Right renal pelvis (tissue), 4 donors: ENCODE results near the gene GRHL1. TPM values are rescaled to one million over a fixed set of nuclear protein-coding genes. Genes with fewer than 3 reads are reported as not detected.

Source experiments
- DNase-seq, 4 donors: peaks; one replicate each; pipeline ENCODE4 v3.0.0-alpha.2; 2013; ENCODE audit warnings: low read depth in 4 of 4, low spot score in 3 of 4, missing footprints in 1 of 4
- polyA plus RNA-seq, 4 donors: library from polyadenylated mRNA; unstranded; fragments of 120-200 nt; gene quantifications; one replicate each; pipeline ENCODE4 v1.2.1, GENCODE V29; 2013; ENCODE audit not compliant: insufficient read length in 4 of 4

The GRHL1 gene
- polyA plus RNA-seq, 4 donors, result 5.0 to 8.1 (median 5.6) TPM

DNA sequence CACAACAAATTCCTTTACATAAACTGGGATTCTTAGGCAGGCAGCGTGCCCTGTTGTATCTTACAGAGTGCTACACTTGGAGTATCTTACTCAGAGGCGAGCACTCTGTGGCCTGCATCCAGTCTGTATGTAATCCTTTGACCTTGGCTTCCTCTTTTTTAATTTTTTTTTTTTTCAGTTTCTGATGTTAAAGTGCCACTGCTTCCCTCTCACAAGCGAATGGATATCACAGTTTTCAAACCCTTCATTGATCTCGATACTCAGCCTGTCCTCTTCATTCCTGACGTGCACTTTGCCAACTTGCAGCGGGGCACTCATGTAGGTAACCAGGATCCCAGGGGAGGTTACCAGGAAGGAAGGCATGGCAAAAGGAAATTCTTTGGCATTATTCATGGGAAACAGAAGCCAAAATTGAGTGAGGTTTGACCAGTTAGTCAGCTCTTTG is 40.4 kb downstream of the GRHL1 start:
- no peak for DNase-seq

DNA sequence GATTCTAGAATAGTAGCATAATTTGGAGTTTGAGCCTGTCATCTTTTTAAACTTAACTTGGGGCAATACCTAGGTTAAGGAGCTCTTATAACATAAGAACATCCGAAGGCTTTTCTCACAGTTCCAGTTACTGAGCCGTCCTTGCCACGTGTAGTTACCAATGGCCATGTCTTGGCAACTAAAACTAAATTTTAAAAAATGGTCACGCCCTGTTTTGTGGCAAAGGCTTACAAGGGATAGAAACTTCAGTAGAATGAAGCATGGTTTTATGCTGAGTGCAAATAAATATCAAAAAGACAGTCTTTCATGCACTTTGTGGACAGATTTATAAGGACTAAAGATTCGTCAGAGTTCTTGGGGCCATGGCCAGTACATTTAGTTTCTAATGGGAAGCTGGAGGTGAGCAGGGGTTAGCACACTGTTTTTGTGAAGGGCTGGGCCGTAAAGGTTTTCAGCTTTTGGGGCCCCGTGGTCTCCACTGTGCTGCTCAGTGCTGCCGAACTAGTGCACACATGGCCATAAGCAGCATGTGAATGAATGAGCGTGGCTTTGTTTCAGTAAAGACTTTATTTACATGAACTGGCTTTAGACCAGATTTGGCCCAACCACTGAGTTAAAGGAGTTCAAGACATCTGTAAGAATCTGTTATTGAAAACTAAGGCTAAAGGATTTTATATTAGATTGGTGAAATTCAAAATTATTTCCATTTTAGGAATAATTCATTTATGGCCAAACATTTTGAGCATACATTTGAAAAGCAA is 41.1 kb downstream of the GRHL1 start:
- no peak for DNase-seq

DNA sequence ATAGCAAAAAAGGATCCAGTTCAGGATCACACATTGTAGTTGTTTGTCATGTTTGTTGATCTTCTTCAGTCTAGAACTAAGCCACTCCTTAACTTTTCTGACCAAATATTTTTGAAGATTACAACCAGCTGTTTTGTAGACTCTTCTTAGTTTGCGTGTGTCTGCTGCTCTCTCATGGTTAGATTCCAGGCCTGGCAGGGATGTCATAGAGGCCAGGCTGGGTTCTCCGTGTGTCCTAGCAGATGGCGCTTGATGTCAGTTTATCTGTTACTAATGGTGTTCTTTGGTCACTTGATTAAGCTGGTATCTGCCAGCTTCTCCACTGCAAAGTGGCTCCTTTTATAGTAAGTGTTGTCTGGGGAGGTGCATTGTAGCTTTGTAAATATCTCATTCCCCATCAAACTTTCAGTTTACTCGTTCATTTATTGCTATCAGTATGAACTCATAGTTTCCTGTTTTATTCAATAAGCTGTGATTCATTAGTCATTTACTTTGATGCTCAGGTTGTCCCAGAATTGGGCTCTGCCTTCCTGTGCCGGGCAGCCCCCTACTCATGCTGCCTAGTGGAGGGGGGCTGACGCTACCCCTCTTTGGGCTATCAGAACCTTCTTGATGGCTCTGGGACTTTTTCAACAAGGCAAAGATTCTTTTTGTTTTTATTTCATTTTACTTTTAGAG is 42.1 kb downstream of the GRHL1 start:
- no peak for DNase-seq

DNA sequence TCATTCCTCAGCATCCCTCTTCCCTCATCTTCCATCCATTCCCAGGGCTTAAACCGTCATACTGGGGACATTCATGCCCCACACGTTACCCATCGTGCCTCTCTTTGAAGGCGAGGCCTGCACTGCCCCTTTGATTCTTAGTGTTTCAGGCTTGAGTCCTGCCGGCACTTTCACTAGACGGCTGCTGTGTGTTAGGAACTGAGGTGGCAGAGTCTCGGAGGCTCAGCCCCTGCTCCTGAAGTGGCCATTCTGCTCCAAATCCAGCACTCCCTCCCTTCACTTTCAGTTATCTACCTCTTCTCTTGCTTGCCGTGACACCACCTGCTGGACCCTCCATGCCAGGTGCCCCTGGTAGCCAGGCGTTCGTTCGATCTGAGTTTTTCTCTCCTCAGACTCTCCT is 43.0 kb downstream of the GRHL1 start:
- no peak for DNase-seq

DNA sequence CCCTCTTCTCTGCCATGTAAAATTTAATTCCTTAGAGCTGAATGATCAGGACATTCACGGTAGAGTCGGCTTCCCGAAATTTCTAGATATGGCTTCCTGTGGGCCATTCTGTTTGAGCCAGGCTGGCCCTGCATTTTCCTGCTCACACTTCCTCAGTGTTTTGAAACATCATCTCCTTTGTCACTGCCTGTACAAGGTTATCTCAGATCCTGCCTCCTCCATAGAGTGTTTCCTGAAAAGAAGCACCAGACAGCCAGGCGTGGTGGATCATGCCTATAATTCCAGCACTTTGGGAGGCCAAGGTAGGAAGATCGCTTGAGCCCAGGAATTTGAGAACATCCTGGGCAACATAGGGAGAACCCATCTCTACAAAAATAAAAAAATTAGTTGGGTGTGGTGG is 43.6 kb downstream of the GRHL1 start:
- DNase-seq, result no peak

DNA sequence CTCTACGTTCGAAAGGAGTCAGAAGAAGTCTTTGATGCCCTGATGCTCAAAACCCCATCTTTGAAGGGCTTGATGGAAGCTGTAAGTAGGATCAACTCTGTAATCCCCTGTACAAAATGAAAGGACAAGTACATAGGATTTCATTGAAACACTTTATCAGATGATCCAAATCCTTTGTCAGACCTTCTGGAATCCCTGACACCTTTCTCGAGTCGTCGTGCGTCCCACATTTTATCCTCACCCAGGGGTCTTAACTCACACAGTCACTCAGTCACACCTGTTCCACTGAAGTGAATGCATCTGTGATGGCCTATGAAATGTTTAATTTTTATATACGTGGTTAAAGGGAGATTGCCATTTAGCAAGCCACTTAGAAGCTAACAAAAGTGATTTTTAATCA is 44.8 kb downstream of the GRHL1 start:
- no peak for DNase-seq

DNA sequence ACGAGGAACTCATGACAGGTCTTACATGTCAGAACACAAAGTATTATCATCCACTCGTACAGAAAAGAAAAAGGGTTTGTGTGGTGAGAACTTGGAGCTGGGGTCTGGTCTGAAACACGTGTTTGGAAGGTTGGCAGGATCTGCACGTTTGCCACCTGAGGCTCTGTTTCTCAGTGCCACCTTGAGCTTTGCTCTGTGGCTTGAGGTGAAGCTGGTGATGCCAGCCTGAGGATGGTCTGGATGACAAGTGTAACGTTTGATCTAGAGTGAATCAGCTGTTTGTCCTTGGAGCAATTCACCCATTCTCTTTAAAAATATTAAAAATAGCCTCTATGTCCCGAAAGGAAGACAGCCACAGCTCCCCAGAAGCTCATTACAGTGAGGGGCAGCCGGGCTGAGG is 46.4 kb downstream of the GRHL1 start:
- no peak for DNase-seq

DNA sequence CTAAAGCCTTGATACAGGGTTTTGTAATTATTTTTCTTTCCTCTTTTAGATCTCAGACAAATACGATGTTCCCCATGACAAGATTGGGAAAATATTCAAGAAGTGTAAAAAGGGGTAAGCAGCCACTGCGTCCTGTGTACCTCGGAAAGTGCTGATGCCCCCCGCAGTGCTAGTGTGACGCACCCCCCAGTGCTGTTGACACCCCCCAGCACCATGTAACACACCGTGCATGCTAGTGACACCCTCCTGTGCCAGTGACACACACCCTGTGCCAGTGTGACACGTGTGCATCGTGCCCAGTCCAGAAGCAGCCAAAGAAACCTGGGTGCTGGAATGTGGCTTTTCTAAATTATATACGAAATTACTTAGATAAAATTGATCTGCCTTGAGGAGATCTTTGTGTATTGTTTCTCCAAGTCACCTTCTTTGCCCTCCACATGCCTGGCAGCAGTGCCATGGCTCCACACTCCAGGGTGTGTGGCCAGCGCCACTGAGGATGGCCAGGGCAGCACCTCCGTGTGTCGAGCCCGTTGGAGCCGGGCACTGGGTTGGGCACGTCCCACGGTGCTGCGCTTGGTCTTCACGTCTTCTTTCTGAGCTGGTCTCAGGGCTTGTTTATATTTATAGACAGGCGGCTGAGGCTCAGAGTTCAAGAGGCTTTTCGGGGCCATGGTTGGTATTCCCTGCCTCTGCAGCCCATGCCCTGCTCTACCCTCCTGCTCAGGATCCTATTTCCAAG is 47.6 kb downstream of the GRHL1 start:
- DNase-seq, result no peak

DNA sequence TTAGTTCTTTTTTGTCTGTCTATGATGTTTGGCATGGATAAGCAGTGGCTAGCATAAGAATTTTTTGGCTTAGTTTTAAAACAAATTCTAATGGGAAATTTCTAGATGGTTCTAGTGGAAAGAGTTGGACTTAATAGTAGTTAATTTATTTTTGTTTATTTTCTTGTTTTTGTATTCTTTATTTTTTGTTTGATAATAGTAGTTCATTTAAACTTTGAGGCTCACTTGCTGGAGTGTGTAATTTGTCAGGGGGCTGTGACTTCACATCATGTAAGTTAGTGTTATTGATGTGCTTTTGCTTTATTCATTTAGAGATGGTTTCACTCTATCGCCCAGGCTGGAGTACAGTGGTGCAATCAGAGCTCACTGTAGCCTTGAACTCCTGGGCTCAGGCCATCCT is 48.2 kb downstream of the GRHL1 start:
- no peak for DNase-seq

DNA sequence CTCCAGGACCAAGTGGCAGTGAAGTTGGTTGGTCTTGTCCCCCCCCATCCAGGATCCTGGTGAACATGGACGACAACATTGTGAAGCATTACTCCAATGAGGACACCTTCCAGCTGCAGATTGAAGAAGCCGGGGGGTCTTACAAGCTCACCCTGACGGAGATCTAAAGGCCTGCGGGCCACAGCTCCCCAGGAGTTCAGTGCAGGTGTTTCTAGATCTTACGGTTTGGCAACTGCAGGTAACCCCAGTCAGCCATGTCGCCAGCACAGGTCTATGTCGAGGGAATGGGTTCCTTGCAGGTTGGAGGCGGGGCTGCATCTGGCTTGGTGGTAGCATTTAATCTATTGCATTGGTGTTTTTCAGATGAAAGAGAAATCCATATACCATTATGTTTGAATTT is 49.0 kb downstream of the GRHL1 start:
- no peak for DNase-seq

DNA sequence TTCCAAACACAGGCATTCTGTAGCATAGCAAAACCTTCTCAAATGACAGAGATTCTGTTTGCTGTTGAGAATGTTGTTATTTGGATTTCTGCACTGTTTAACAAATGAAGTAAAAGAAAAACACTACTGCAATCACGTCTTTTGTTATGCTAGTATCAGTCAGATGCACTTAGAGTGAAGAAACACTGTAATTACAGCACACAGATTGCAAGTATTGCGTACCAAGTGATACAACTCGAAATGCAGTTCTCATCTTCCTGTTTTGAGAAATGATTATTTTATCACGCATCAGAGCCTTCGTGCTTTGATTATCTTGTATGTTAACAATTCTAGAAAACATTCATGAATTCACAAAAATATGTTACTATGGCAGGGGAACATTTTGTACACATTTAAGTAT is 50.1 kb downstream of the GRHL1 start:
- DNase-seq, result no peak

DNA sequence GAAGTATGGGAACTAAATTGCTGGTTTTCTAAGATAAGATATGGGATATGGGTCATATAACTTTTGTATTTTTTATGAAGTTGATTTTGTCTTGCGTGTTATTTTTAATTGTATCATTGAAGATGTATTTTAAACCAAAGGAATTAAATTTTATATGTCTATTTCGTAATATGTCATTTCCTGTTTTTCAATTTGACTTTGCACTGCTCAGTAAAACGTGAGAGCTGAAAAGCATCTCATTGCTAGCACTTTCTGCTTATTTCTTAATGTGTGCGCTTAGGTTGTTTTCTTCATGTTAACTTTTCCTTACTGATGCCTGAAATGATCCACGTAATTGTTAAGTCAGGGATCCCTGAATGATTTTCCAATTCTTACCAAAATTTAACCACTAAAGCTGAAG is 50.6 kb downstream of the GRHL1 start:
- no peak for DNase-seq

DNA sequence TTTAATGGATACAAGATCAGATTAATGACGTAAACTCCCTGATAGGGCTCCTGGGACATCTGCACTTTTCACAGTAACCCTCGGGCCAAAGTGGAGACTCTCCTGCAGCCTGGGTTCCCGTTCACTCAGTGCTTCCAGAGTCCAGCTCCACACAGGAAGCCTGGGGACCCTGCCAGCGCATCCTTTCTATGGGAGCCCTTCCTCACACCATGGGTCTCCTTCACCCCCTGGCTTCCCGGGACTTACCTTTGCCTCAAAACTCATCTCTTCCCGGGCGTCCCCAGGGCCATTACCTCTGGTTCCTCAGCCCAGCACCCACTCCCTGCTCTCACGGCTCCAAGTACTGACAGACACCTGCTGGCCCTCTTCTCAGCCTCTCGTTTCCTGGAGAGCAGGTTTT is 51.2 kb downstream of the GRHL1 start:
- no peak for DNase-seq

DNA sequence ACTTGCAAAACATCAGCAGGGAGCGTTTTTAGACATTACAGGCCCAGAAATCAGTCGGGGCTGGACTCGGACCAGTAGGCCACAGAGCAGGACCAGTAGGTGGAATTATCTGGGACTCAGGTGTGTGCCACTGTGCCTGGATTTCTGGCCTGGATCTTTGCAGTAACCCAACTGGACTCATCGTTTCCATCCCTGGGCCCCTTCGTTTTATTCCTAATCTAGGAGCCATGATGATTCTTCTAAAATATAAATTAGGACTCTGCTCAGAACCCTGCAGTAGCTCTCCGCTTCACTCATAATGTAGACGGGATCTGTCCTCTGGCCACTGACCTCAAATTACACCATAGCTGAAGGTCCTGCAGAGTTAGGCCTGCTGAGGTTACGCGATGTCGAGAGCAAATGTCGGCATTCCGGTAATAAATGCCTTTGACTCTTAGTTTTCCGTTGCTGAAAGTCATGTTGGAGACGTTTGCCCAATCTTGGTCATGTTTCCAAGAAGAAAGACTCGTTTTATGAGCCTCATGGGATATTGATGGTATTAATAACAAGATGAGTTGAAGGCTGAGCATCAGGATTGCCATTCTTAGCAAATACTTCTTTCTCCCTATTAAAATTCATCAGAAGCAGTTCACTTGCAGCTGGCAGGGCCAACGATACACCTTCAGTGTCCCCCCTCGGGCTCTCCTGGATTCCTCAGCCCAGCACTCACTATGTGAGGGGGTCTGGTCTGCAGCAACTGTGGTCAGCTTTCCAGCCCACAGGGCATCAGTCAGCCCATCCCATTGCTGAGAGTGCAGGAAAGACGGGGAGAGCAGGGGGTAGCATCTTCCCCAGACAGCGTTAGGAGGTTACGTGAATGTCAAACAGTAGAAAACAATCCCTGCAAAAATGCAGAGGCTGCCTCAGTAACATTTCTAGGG is 52.0 kb downstream of the GRHL1 start:
- no peak for DNase-seq

DNA sequence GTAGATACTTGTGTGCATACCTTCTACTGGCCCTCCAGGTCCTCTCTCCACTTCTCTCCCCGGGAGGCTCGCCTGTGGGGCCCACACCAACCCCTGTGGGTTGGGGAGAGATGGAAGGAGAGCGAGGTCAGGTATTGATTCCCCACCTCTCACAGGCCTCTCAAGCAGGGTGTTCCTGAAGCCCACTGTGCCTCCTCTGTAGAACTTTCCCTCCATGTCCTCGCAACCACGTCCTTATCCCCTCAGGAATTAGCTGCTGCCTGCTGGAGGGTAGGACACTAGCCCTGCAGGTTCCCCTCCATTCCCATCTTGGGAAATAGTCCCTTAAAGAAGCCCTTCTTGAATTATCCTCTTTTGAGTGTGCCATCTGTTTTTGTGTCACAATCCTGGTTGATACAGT is 52.9 kb downstream of the GRHL1 start:
- no peak for DNase-seq

DNA sequence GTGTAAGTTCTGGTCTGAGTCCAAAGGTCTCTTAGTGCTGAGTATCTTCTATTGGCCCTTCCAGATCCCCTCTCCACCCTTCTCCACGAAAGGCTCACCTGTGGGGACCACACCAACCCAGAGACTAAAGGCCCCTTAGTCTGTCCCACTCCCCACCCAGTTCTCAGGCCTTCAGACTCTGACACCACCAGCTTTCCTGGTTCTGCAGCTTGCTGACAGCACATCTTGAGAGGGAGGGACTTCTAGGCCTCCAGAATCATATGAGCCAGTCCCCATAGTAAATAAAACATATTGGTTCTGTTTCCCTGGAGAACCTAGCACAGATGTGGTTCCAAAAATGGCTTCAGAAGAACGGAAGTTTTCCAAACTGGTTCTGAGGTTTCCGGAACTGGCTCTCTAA is 53.3 kb downstream of the GRHL1 start:
- no peak for DNase-seq

DNA sequence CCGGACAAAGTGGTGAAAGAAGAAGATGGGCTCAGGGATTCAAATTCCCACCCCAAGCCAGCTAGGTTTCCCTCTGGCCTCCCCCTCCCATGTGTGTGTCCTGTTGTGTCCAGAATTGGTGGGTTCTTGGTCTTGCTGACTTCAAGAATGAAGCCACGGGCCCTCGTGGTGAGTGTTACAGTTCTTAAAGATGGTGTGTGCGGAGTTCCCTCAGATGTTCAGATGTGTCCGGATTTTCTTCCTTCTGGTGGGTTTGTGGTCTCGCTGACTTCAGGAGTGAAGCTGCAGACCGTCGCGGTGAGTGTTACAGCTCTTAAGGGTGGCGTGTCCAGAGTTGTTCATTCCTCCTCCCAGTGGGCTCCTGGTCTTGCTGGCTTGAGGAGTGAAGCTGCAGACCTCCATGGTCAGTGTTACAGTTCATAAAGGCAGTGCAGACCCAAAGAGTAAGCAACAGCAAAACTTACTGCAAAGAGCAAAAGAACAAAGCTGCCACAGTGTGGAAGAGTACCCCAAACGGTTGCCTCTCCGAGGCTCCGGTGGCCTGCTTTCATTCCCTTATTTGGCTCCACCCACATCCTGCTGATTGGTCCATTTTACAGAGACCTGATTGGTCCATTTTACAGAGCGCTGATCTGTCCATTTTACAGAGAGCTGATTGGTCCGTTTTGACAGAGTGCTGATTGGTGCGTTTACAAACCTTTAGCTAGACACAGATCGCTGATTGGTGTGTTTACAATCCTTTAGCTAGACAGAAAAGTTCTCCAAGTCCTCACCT is 54.2 kb downstream of the GRHL1 start:
- no peak for DNase-seq

DNA sequence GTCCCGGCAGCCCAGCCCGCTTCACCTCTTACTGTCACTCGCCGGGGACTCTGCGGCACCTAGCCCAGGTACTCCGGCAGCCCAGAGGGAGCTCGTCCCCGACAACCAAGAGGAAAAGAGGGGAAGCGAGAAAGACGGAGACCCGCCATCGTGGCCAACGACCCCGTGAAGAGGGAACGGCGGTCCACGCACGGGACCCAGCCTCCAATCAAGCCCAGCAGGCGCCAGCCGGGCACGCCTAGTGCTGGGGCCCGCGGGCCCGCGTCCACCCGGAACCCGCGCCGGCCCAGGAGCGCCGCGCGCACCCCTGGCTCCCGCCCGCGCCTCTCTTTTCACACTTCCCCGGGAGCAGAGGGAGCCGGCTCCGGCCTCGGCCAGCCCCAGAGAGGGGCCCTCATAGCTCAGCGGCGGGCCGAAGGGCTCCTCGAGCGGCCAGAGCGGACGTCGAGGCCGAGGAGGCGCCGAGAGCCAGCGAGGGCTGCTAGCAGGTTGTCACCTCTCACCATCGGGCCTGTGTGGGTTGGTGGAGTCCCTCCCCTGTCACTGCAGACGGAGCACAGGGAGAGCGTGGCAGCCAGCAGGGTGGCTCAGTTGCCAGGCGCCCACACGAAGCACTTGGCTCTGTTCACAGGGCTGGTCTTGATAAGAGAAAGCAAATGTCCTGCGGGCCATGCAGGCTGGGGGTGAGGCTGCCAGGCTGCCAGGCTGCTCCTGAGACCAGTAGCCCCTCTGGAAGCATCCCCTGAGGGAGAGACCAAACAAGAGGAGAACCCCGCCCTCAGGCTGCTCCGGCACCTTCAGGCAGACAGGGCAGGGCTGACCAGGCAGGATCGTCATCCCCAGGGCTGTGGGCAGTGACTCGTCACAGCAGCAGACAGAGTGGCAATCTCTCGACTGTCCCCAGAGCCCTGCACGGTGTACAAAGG is 55.0 kb downstream of the GRHL1 start:
- no peak for DNase-seq

DNA sequence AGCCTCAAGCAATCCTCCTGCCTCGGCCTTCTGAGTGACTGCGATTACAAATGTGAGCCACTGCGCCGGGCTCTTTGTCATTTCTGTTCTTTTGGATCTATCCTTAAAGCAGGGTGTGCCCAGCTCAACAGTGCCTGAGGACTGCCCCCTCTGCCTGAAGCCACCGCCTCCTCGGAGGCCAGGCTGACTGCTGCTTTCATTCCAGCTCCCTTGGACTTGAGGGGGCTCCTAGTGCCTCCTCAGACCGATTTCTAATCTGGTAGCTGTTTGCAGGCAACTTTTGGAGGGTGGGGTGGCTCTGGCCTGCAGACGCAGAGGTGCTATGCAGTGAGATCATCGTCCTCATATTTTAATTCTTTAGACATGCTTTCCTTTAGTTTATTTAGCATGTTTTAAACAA is 55.9 kb downstream of the GRHL1 start:
- no peak for DNase-seq
